Testis (tissue), 3 donors: Measurements from ENCODE around the gene OGFOD3. TPM values are rescaled to one million over a fixed set of nuclear protein-coding genes. Genes with fewer than 3 reads are reported as not detected.

ENCODE experiments used
- DNase-seq: peaks from one replicate; pipeline ENCODE4 v3.0.0-alpha.2; 2019
- H3K27ac ChIP-seq, 2 donors: fragments of 200-600 bp; sonication (generic); one replicate each; pipeline ENCODE4 v1.5.1; 2019
- H3K27me3 ChIP-seq: fragments of 200-600 bp; sonication (generic); one replicate; pipeline ENCODE4 v1.5.1; 2019
- H3K36me3 ChIP-seq: fragments of 200-600 bp; sonication (generic); one replicate; pipeline ENCODE4 v1.5.1; 2017; ENCODE audit warnings: low read depth; ENCODE audit errors: missing control alignments
- H3K4me1 ChIP-seq: fragments of 200-600 bp; sonication (generic); one replicate; pipeline ENCODE4 v1.5.1; 2019
- H3K4me3 ChIP-seq, 2 donors: fragments of 200-600 bp; sonication (generic); one replicate each; pipeline ENCODE4 v1.5.1; 2017 to 2019
- H3K9me3 ChIP-seq: fragments of 200-600 bp; sonication (generic); one replicate; pipeline ENCODE4 v1.5.1; 2017
- POLR2A ChIP-seq: fragments of 450-650 bp; IDR thresholded peaks from one replicate; pipeline ENCODE4 v1.6.1; 2017; ENCODE audit warnings: antibody characterized with exemption, mild to moderate bottlenecking, moderate library complexity
- WGBS, 2 donors: methylation state at CpG; one replicate each; pipeline ENCODE4 v1.1.5; 2018; 5-methylcytosine and 5-hydroxymethylcytosine counted together
- intact Hi-C: fragments of 100-400 bp; cut with DNase I; formaldehyde crosslinking; loops from one replicate; pipeline ENCODE4 v1.15.1; 2023; ENCODE audit warnings: low total_unique reads
- polyA plus RNA-seq: library from polyadenylated mRNA; stranded (reverse); fragments of 350-450 nt; fragmentation: Illumina TruSeq; extraction: RNeasy Lipid Tissue Mini Kit (QIAGEN cat#74804); gene quantifications from one replicate; pipeline ENCODE4 v1.2.3, GENCODE V29; 2014; ENCODE audit warnings: low read depth, low replicate concordance; ENCODE audit not compliant: insufficient read depth
- total RNA-seq, 2 donors: library from RNA; depleted of rRNA; stranded (reverse); fragments of >200 nt; gene quantifications; one replicate each; pipeline ENCODE4 v1.2.3, GENCODE V29; 2016
- TF ChIP-seq, protein P1 (sequence below), 3 experiments: fragments of 450-650 bp in 2 of 3; fragments of 200-600 bp in 1 of 3; sonication (generic) in 1 of 3; IDR thresholded peaks; one replicate each; pipeline ENCODE4 v1.5.1; 2016 to 2019; ENCODE audit warnings: antibody characterized with exemption in 3 of 3, mild to moderate bottlenecking in 2 of 3, moderate library complexity in 1 of 3

The OGFOD3 gene
- total and polyA plus RNA-seq, 3 donors from 2014 or later: 19.6 to 37.4 (median 28.9) TPM

- Histone ChIP-seq H3K27me3 (no peaks in the 10 kb centered on the region), H3K36me3 (no peaks in the 10 kb centered on the region), H3K27ac (no peak overlapping the region), H3K4me3 (no peak overlapping the region), H3K9me3 (no peaks in the 10 kb centered on the region), H3K4me1 (peaks cover 8% of the 10 kb centered on the region)
- intact Hi-C loops: no loop called here
- WGBS, 2 donors: 82 to 85% methylated on average over 25 to 28 of the region's 28 CpGs
- TF ChIP-seq POLR2A: no peak
- TF ChIP-seq, protein P1, sequence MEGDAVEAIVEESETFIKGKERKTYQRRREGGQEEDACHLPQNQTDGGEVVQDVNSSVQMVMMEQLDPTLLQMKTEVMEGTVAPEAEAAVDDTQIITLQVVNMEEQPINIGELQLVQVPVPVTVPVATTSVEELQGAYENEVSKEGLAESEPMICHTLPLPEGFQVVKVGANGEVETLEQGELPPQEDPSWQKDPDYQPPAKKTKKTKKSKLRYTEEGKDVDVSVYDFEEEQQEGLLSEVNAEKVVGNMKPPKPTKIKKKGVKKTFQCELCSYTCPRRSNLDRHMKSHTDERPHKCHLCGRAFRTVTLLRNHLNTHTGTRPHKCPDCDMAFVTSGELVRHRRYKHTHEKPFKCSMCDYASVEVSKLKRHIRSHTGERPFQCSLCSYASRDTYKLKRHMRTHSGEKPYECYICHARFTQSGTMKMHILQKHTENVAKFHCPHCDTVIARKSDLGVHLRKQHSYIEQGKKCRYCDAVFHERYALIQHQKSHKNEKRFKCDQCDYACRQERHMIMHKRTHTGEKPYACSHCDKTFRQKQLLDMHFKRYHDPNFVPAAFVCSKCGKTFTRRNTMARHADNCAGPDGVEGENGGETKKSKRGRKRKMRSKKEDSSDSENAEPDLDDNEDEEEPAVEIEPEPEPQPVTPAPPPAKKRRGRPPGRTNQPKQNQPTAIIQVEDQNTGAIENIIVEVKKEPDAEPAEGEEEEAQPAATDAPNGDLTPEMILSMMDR (IDR thresholded peaks at IDR 0.05): no peak
- no peak for DNase-seq
Observed at GRCh38 chr17:82346342-82347300, 71.8 kb downstream of the OGFOD3 start.

GRCh38 chr17:82345151-82345976 lies 73.0 kb downstream of the OGFOD3 start:
- 89 to 92% methylated on average over 42 of the region's 42 CpGs for WGBS, 2 donors
- no peak for DNase-seq
- Histone ChIP-seq H3K4me1 (peaks cover 8% of the 10 kb centered on the region), H3K4me3 (no peak overlapping the region), H3K9me3 (no peaks in the 10 kb centered on the region), H3K36me3 (no peaks in the 10 kb centered on the region), H3K27me3 (no peaks in the 10 kb centered on the region), H3K27ac (no peak overlapping the region)
- intact Hi-C loops: no loop called here
- TF ChIP-seq, protein P1 (IDR thresholded peaks at IDR 0.05): no peak
- no peak for TF ChIP-seq POLR2A

DNA sequence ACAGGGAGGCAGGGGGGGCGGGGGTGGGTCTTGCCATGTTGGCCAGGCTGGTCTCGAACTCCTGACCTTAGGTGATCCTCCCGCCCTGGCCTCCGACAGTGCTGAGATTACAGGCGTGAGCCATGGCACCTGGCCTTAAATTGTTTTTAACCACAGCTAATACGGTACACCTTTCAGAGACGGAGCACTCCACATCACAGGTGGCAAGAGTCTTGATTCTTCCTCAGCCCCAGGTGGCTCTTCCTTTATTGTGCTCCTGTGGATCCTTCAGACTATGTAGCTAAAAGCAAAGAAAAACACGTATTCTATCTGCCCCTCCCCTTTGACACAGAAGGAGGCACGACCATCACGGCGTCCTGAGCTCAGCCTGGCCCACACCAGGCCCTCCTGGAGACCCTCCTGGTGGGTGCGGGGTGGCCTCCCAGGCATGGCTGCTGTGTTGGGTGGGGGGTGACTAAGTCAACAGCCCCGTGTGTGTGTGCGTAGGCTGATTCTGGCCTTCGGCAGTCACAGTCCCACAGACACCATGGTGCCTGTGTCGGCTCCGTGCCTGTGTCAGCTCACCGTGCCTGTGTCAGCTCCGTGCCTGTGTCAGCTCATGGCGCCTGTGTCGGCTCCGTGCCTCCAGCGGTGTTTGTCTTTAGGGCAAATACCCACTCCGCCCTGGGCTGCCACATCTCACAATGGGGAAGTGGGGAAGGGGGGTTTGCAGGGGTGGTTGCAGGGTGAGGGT lies 74.0 kb downstream of the OGFOD3 start:
- Histone ChIP-seq H3K4me1 (peaks cover 4% of the 10 kb centered on the region), H3K9me3 (no peaks in the 10 kb centered on the region), H3K4me3 (no peak overlapping the region), H3K27me3 (no peaks in the 10 kb centered on the region), H3K27ac (no peak overlapping the region), H3K36me3 (no peaks in the 10 kb centered on the region)
- DNase-seq: no peak
- 81 to 92% methylated on average over 12 to 24 of the region's 24 CpGs for WGBS, 2 donors
- intact Hi-C loops: no loop called here
- no peak for TF ChIP-seq POLR2A
- TF ChIP-seq, protein P1 (IDR thresholded peaks at IDR 0.05): no peak

- H3K4me1 ChIP-seq: no peaks in the 10 kb centered on the region
- no peaks in the 10 kb centered on the region for H3K9me3 ChIP-seq
- H3K4me3 ChIP-seq: no peak overlapping the region
- WGBS, 2 donors: 96 to 99% methylated on average over 5 of the region's 5 CpGs
- no peaks in the 10 kb centered on the region for H3K27me3 ChIP-seq
- H3K27ac ChIP-seq: no peak overlapping the region
- H3K36me3 ChIP-seq: no peaks in the 10 kb centered on the region
- no peak for DNase-seq
- TF ChIP-seq, protein P1 (IDR thresholded peaks at IDR 0.05): no peak
- no peak for TF ChIP-seq POLR2A
- intact Hi-C loops: no loop called here
Observed at GRCh38 chr17:82343560-82343959, 74.8 kb downstream of the OGFOD3 start.
